ENCODE results near the gene GPR25.
A peak's percentile ranks its signal among the peaks of the same experiment; 100 is the strongest.

The GPR25 gene

DNA sequence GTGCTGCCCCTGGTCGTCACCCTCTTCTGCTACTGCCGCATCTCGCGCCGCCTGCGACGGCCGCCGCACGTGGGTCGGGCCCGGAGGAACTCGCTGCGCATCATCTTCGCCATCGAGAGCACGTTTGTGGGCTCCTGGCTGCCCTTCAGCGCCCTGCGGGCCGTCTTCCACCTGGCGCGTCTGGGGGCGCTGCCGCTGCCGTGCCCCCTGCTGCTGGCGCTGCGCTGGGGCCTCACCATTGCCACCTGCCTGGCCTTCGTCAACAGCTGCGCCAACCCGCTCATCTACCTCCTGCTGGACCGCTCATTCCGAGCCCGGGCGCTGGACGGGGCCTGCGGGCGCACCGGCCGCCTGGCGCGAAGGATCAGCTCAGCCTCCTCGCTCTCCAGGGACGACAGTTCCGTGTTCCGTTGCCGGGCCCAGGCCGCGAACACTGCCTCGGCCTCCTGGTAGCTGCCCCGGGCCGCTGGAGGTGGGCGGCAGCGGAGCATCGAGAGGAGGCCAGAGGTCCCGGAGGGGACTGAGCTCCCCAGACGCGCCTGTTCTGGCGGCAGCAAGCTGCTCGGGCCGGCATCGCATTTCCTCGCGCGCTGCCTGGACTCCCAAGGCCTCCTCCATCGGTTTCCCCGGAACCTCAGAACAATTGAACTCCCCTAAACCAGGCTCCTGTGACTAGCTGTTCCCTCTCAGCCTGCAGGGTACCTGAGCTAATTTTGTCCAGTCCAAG, 1.1 kb downstream of the GPR25 start:
- Histone ChIP-seq H3K4me3 (replicated peaks; ENCODE audit: low read depth, low read length) (peak overlapping the region; percentile 59), H3K27me3 (replicated peaks; ENCODE audit: control insufficient read depth, insufficient read depth, low read length) (no peaks in the 10 kb centered on the region), H3K36me3 (ENCODE audit: control insufficient read depth, insufficient read depth, low read length) (no peaks in the 10 kb centered on the region)
- DNase-seq (ENCODE audit: extremely low read depth, insufficient read length), result no peak
- peak; percentile 40 for TF ChIP-seq CTCF (IDR thresholded peaks at IDR 0.05; ENCODE audit: insufficient read depth, low read length, poor library complexity, severe bottlenecking)

- Histone ChIP-seq H3K27me3 (replicated peaks; ENCODE audit: control insufficient read depth, insufficient read depth, low read length) (no peaks in the 10 kb centered on the region), H3K4me3 (replicated peaks; ENCODE audit: low read depth, low read length) (peak overlapping the region; percentile 59), H3K36me3 (ENCODE audit: control insufficient read depth, insufficient read depth, low read length) (no peaks in the 10 kb centered on the region)
- DNase-seq (ENCODE audit: extremely low read depth, insufficient read length), result no peak
- TF ChIP-seq CTCF (IDR thresholded peaks at IDR 0.05; ENCODE audit: insufficient read depth, low read length, poor library complexity, severe bottlenecking), result no peak
These were observed 1.9 kb downstream of the GPR25 start for GRCh38 chr1:200874694-200875093.

- no peak for DNase-seq (ENCODE audit: extremely low read depth, insufficient read length)
- Histone ChIP-seq H3K36me3 (ENCODE audit: control insufficient read depth, insufficient read depth, low read length) (no peaks in the 10 kb centered on the region), H3K27me3 (replicated peaks; ENCODE audit: control insufficient read depth, insufficient read depth, low read length) (no peaks in the 10 kb centered on the region), H3K4me3 (replicated peaks; ENCODE audit: low read depth, low read length) (no peak overlapping the region)
- no peak for TF ChIP-seq CTCF (IDR thresholded peaks at IDR 0.05; ENCODE audit: insufficient read depth, low read length, poor library complexity, severe bottlenecking)
These were observed 2.6 kb downstream of the GPR25 start for GRCh38 chr1:200875416-200875815.

DNA sequence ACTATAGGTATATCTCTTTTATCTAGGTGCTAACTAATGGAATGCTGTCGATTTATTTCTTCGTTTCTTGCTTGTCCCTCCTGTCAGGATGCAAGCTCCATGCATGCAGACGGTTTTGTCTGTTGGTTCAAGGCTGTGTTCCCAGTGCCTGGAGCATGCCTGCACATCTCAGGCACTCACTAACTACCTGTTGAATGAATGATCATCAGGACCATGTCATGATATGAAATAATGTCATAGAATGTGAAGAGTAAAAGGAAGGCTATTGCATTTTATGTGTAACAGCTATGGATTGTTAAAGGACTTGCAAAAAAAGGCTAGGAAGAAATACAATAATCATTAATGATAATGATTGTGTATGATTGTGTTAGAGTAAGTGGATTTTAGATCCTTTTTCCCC, 4.2 kb downstream of the GPR25 start:
- no peaks in the 10 kb centered on the region for H3K27me3 ChIP-seq (replicated peaks; ENCODE audit: control insufficient read depth, insufficient read depth, low read length)
- no peak for TF ChIP-seq CTCF (IDR thresholded peaks at IDR 0.05; ENCODE audit: insufficient read depth, low read length, poor library complexity, severe bottlenecking)
- H3K36me3 ChIP-seq (ENCODE audit: control insufficient read depth, insufficient read depth, low read length), result no peaks in the 10 kb centered on the region
- H3K4me3 ChIP-seq (replicated peaks; ENCODE audit: low read depth, low read length), result no peak overlapping the region
- no peak for DNase-seq (ENCODE audit: extremely low read depth, insufficient read length)

- no peak for TF ChIP-seq CTCF (IDR thresholded peaks at IDR 0.05; ENCODE audit: insufficient read depth, low read length, poor library complexity, severe bottlenecking)
- no peaks in the 10 kb centered on the region for H3K27me3 ChIP-seq (replicated peaks; ENCODE audit: control insufficient read depth, insufficient read depth, low read length)
- no peaks in the 10 kb centered on the region for H3K36me3 ChIP-seq (ENCODE audit: control insufficient read depth, insufficient read depth, low read length)
- H3K4me3 ChIP-seq (replicated peaks; ENCODE audit: low read depth, low read length), result no peak overlapping the region
- DNase-seq (ENCODE audit: extremely low read depth, insufficient read length), result peak; percentile 66
These were observed 5.2 kb downstream of the GPR25 start for GRCh38 chr1:200877839-200878551.
